PC-3 (cell line): ENCODE results near the gene LIN7B.

Source experiments
- CTCF ChIP-seq: fragments of 300-600 bp; sonication (generic); conservative IDR thresholded peaks from 2 replicates; pipeline ENCODE4 v1.5.1; 2017; ENCODE audit warnings: antibody characterized with exemption, low read depth, mild to moderate bottlenecking, low read length
- EZH2 ChIP-seq: fragments of 300-600 bp; sonication (generic); IDR thresholded peaks from one replicate; pipeline ENCODE4 v1.6.1; 2017; ENCODE audit warnings: antibody characterized with exemption, mild to moderate bottlenecking, low read length; ENCODE audit not compliant: unreplicated experiment
- EZH2phosphoT487 ChIP-seq: fragments of 300-600 bp; sonication (generic); IDR thresholded peaks from 2 replicates; pipeline ENCODE4 v1.6.1; 2018; ENCODE audit warnings: mild to moderate bottlenecking, antibody characterized with exemption, low read length, borderline replicate concordance

- no peak for TF ChIP-seq CTCF
- TF ChIP-seq EZH2: no peak
- no peak for TF ChIP-seq EZH2phosphoT487
Measured at GRCh38 chr19:49067554-49067953, 46.6 kb upstream of the LIN7B start.
